ENCODE measurements around the gene COG5. TPM values are rescaled to one million over a fixed set of nuclear protein-coding genes. Genes with fewer than 3 reads are reported as not detected.

Gene COG5
- total and polyA plus RNA-seq, 2 of the 4 experiments (the other 2 are of a cell fraction), result 18.5 to 27.4 TPM

- TF ChIP-seq RAD21 (IDR thresholded peaks at IDR 0.05; ENCODE audit: low read length), result peak; percentile 24; the same call in 1 of the 2 replicates
- TF ChIP-seq FOS (IDR thresholded peaks at IDR 0.05; ENCODE audit: low read depth, low read length), result 0 out of 2 replicates have a peak, but pooled peaks have one; percentile 12
- TF ChIP-seq NFE2L2 (IDR thresholded peaks at IDR 0.05; ENCODE audit: low read depth, low read length), result no peak
- peak; percentile 83 for TF ChIP-seq BHLHE40 (IDR thresholded peaks at IDR 0.05; ENCODE audit: low read depth, low read length)
Measured at GRCh38 chr7:107169120-107170050, 394.3 kb downstream of the COG5 start (continued).

Data from IMR-90 (cell line).